Activated CD4-positive, alpha-beta memory T cell treated with anti-CD3 and anti-CD28 coated beads for 36 hours (primary cell): Measurements from ENCODE around the gene CELF4. TPM values are rescaled to one million over a fixed set of nuclear protein-coding genes. Genes with fewer than 3 reads are reported as not detected.

Experiments
- CTCF ChIA-PET: fragments of 350-600 bp; sonication (Branson Sonifier 250); formaldehyde crosslinking; loops from one replicate; lab custom pipeline; 2021; ENCODE audit warnings: antibody characterized with exemption, inconsistent platforms; lab: Charles Lee
- POLR2A ChIA-PET: fragments of 350-600 bp; sonication (Branson Sonifier 250); formaldehyde crosslinking; loops from one replicate; lab custom pipeline; 2021; ENCODE audit warnings: antibody characterized with exemption; lab: Charles Lee
- DNase-seq: peaks from one replicate; pipeline ENCODE4 v3.0.0-alpha.2; 2020
- H3K27ac Mint-ChIP-seq: one replicate; pipeline ENCODE4 v1.8.0; 2021; ENCODE audit warnings: mixed read lengths
- H3K27me3 Mint-ChIP-seq: one replicate; pipeline ENCODE4 v1.8.0; 2021; ENCODE audit warnings: mixed read lengths
- H3K36me3 Mint-ChIP-seq: one replicate; pipeline ENCODE4 v1.8.0; 2021; ENCODE audit warnings: mixed read lengths
- H3K4me1 Mint-ChIP-seq: one replicate; pipeline ENCODE4 v1.8.0; 2021; ENCODE audit warnings: low read depth, mixed read lengths
- H3K4me3 Mint-ChIP-seq: one replicate; pipeline ENCODE4 v1.8.0; 2021; ENCODE audit warnings: mild to moderate bottlenecking, mixed read lengths
- H3K9me3 Mint-ChIP-seq: one replicate; pipeline ENCODE4 v1.8.0; 2021; ENCODE audit warnings: mixed read lengths
- intact Hi-C: fragments of 100-400 bp; cut with micrococcal nuclease; formaldehyde crosslinking; loops from one replicate; pipeline ENCODE4 v1.15.1; 2023
- total RNA-seq, 2 experiments: library from RNA; stranded (reverse); gene quantifications; one replicate each; pipeline ENCODE4 v1.2.3, GENCODE V29; 2021

The CELF4 gene
- total RNA-seq, 2 experiments from 2014 or later, result not detected

- ChIA-PET POLR2A (no interaction called here), CTCF (no interaction called here)
- intact Hi-C loops, result no loop called here
- H3K36me3 Mint-ChIP-seq, result no peaks in the 10 kb centered on the region
- peaks cover 3% of the 10 kb centered on the region for H3K9me3 Mint-ChIP-seq
- DNase-seq, result peak; percentile 34
- no peak overlapping the region for H3K4me3 Mint-ChIP-seq
- no peak overlapping the region for H3K27ac Mint-ChIP-seq
- no peaks in the 10 kb centered on the region for H3K4me1 Mint-ChIP-seq
- H3K27me3 Mint-ChIP-seq, result peaks cover 14% of the 10 kb centered on the region
These were observed 295.4 kb downstream of the CELF4 start for GRCh38 chr18:37270038-37270665.

- DNase-seq, result no peak
- H3K36me3 Mint-ChIP-seq, result no peaks in the 10 kb centered on the region
- H3K4me3 Mint-ChIP-seq, result no peak overlapping the region
- no peaks in the 10 kb centered on the region for H3K4me1 Mint-ChIP-seq
- H3K27me3 Mint-ChIP-seq, result peaks cover 5% of the 10 kb centered on the region
- no peak overlapping the region for H3K27ac Mint-ChIP-seq
- intact Hi-C loops, result no loop called here
- H3K9me3 Mint-ChIP-seq, result peaks cover 3% of the 10 kb centered on the region
- POLR2A ChIA-PET, result no interaction called here
- CTCF ChIA-PET, result no interaction called here
These were observed 299.3 kb downstream of the CELF4 start for GRCh38 chr18:37266290-37266689.

DNA sequence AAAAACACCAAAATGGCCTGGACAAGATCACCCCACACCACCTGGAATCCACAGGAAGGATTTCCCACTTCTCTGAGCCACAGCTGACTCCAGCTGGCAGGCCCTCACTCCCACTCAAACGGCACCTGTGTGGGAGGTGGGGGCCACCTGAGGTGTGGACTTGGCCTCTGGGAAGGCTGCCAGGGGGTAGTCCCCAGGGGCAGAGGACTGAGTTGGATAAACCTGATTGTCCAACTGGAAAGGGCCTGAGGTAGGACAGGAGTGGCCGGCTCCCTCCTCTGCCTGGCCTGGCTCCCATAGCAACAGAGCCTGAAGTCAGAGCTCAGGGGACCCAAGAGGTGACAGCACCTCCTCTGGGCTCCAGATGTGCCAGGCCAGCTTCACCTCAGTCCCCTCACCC lies 300.2 kb downstream of the CELF4 start:
- Mint-ChIP-seq H3K36me3 (no peaks in the 10 kb centered on the region), H3K4me1 (no peaks in the 10 kb centered on the region), H3K9me3 (peaks cover 3% of the 10 kb centered on the region), H3K27ac (no peak overlapping the region), H3K27me3 (peaks cover 5% of the 10 kb centered on the region), H3K4me3 (no peak overlapping the region)
- intact Hi-C loops, result no loop called here
- POLR2A ChIA-PET, result no interaction called here
- CTCF ChIA-PET, result no interaction called here
- no peak for DNase-seq

GRCh38 chr18:37264956-37265355 lies 300.6 kb downstream of the CELF4 start:
- no peak overlapping the region for H3K27ac Mint-ChIP-seq
- POLR2A ChIA-PET, result no interaction called here
- CTCF ChIA-PET, result no interaction called here
- intact Hi-C loops, result no loop called here
- H3K4me3 Mint-ChIP-seq, result no peak overlapping the region
- no peak for DNase-seq
- no peaks in the 10 kb centered on the region for H3K9me3 Mint-ChIP-seq
- H3K36me3 Mint-ChIP-seq, result no peaks in the 10 kb centered on the region
- H3K27me3 Mint-ChIP-seq, result peaks cover 5% of the 10 kb centered on the region
- no peaks in the 10 kb centered on the region for H3K4me1 Mint-ChIP-seq

- CTCF ChIA-PET, result no interaction called here
- Mint-ChIP-seq H3K27ac (no peak overlapping the region), H3K4me1 (no peaks in the 10 kb centered on the region), H3K27me3 (peaks cover 12% of the 10 kb centered on the region), H3K36me3 (no peaks in the 10 kb centered on the region), H3K4me3 (no peak overlapping the region), H3K9me3 (no peaks in the 10 kb centered on the region)
- intact Hi-C loops, result no loop called here
- no peak for DNase-seq
- POLR2A ChIA-PET, result no interaction called here
These were observed 303.6 kb downstream of the CELF4 start for GRCh38 chr18:37261988-37262387.

GRCh38 chr18:37261246-37261840 lies 304.3 kb downstream of the CELF4 start:
- H3K36me3 Mint-ChIP-seq, result no peaks in the 10 kb centered on the region
- intact Hi-C loops, result no loop called here
- H3K9me3 Mint-ChIP-seq, result no peaks in the 10 kb centered on the region
- DNase-seq, result no peak
- H3K4me3 Mint-ChIP-seq, result no peak overlapping the region
- no peak overlapping the region for H3K27ac Mint-ChIP-seq
- CTCF ChIA-PET, result no interaction called here
- H3K27me3 Mint-ChIP-seq, result peaks cover 12% of the 10 kb centered on the region
- H3K4me1 Mint-ChIP-seq, result no peaks in the 10 kb centered on the region
- POLR2A ChIA-PET, result no interaction called here

DNA sequence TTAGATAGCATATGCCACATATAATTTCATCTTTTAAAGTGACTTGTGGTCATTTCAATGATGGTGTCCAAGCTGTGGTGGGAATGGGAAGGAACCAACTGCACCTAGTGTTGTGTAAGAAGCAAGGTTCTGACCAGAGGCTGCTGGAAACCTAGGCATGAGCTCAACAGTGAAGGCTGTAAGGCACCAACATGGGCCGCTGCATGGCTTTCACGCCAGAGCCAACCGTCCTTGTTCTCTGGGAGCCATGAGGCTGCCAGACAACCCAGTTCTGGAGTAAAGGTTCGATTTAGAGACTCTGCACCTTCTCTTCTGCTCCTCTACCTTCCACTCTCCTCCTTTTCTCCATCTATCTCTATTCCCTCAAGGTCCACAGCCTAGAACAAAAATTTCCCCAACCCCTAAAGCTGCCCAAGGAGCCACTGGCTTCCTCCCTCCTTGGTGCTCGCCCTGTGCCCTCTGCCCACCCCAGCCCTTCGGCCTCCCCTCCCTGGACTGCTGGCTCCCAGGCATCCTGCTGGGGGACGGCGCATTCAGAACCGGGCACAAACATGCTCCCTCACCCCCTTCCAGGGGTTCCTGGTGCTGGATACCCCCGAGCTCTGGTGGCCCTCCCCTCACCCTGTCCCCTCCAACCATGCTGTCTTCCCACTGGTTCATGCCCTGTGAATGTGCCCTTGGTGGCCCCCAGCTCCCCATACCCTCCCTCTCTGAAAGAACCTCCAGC lies 305.1 kb downstream of the CELF4 start:
- H3K27ac Mint-ChIP-seq, result no peak overlapping the region
- no peaks in the 10 kb centered on the region for H3K4me1 Mint-ChIP-seq
- CTCF ChIA-PET, result no interaction called here
- H3K4me3 Mint-ChIP-seq, result no peak overlapping the region
- intact Hi-C loops, result no loop called here
- H3K36me3 Mint-ChIP-seq, result no peaks in the 10 kb centered on the region
- peaks cover 19% of the 10 kb centered on the region for H3K27me3 Mint-ChIP-seq
- no peaks in the 10 kb centered on the region for H3K9me3 Mint-ChIP-seq
- no peak for DNase-seq
- POLR2A ChIA-PET, result no interaction called here

DNA sequence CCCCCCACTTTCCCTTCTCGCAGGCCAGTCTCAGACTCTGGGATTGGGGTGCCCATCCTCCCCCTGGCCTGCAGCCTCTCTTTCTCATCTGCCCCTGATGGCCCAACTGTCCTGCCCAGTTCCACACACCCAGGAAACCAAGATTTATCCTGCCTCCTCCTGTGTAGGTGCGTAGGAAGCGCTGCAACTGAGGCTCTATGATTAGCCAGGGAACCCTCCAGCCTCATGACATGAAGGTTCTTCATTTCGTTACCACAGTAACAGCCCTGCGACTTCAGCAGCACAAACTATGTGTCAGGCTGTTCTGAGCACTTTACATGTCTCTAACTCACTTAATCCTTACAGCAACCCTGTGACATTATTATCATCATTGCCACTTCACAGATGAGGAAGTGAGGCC lies 305.9 kb downstream of the CELF4 start:
- Mint-ChIP-seq H3K4me1 (peaks cover under 1% of the 10 kb centered on the region), H3K36me3 (no peaks in the 10 kb centered on the region), H3K9me3 (no peaks in the 10 kb centered on the region), H3K27ac (no peak overlapping the region), H3K4me3 (no peak overlapping the region), H3K27me3 (peaks cover 23% of the 10 kb centered on the region)
- no peak for DNase-seq
- CTCF ChIA-PET, result no interaction called here
- intact Hi-C loops, result no loop called here
- POLR2A ChIA-PET, result no interaction called here

- CTCF ChIA-PET, result no interaction called here
- H3K4me3 Mint-ChIP-seq, result no peak overlapping the region
These were observed 306.8 kb downstream of the CELF4 start for GRCh38 chr18:37258819-37259218.

DNA sequence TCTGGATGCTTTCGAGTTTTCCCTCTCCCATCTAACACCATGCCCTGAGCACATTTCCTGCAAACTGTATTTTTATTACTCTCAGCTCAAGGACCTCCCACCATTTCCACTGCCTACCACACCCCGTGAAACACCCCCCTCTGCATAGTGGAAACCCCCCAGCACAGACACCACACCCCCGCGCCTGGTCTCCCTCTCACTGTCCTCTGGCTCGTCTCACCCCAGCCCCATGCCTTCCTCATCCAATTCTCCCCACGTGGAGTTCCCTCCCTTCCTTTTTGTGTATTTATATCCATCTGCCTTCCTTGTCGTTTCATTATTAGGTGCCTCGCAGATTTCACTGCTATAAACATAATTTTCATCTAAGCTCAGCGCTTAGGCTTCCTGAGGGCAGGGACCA lies 307.5 kb downstream of the CELF4 start:
- POLR2A ChIA-PET, result no interaction called here
- intact Hi-C loops, result no loop called here
- Mint-ChIP-seq H3K9me3 (no peaks in the 10 kb centered on the region), H3K27ac (no peak overlapping the region), H3K36me3 (no peaks in the 10 kb centered on the region), H3K4me1 (peaks cover 4% of the 10 kb centered on the region), H3K27me3 (peaks cover 26% of the 10 kb centered on the region), H3K4me3 (no peak overlapping the region)
- CTCF ChIA-PET, result no interaction called here
- no peak for DNase-seq

More at GRCh38 chr18:37258819-37259218, 306.8 kb downstream of the CELF4 start:
- Mint-ChIP-seq H3K27ac (no peak overlapping the region), H3K27me3 (peaks cover 25% of the 10 kb centered on the region), H3K9me3 (no peaks in the 10 kb centered on the region), H3K36me3 (no peaks in the 10 kb centered on the region), H3K4me1 (peaks cover 4% of the 10 kb centered on the region)
- no peak for DNase-seq
- POLR2A ChIA-PET, result no interaction called here
- intact Hi-C loops, result no loop called here

GRCh38 chr18:37254973-37255372 lies 310.6 kb downstream of the CELF4 start:
- no peak for DNase-seq
- ChIA-PET CTCF (no interaction called here), POLR2A (no interaction called here)
- H3K36me3 Mint-ChIP-seq, result no peaks in the 10 kb centered on the region
- intact Hi-C loops, result no loop called here
- no peaks in the 10 kb centered on the region for H3K9me3 Mint-ChIP-seq
- H3K4me3 Mint-ChIP-seq, result no peak overlapping the region
- H3K27ac Mint-ChIP-seq, result no peak overlapping the region
- H3K4me1 Mint-ChIP-seq, result peaks cover 4% of the 10 kb centered on the region
- H3K27me3 Mint-ChIP-seq, result peaks cover 54% of the 10 kb centered on the region

DNA sequence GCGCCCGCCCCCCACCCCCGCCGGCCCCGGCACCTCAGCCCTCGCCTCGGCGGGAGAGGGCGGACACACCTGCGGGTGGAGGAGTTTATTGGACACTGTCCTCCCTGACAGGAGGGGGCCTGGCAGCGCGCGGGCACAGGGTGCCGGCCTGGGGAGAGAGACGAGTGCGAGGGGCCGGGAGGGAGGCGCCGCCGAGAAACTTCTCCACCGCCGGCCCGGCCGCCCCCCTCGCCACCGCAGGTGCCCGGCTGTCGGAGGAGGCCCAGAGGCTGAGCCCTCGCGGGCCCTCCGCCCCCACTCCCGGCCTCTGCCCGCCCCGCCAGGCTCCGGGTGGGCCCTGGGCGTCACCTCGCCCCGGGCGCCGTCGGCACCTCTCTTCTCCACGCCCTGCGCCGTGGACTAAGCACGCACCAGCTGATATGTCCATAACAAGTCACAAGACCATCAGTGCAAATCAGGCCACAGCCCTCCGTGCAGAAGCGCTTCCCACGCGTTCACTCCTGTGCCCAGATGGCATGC lies 311.3 kb downstream of the CELF4 start:
- H3K27ac Mint-ChIP-seq, result no peak overlapping the region
- no peaks in the 10 kb centered on the region for H3K9me3 Mint-ChIP-seq
- intact Hi-C loops, result no loop called here
- H3K4me1 Mint-ChIP-seq, result peaks cover 4% of the 10 kb centered on the region
- ChIA-PET CTCF (no interaction called here), POLR2A (no interaction called here)
- H3K27me3 Mint-ChIP-seq, result peaks cover 57% of the 10 kb centered on the region
- DNase-seq, result no peak
- H3K4me3 Mint-ChIP-seq, result peak overlapping the region; percentile 48
- no peaks in the 10 kb centered on the region for H3K36me3 Mint-ChIP-seq
